ENCODE results near the gene SH2D3A. TPM values are rescaled to one million over a fixed set of nuclear protein-coding genes. Genes with fewer than 3 reads are reported as not detected.
A peak's percentile ranks its signal among the peaks of the same experiment; 100 is the strongest.
"Not testable (repeated sequence)": the region's sequence is repeated elsewhere in the genome, so short reads cannot be mapped to it uniquely, and the experiment has no call there.

Gene SH2D3A
- total and polyA plus RNA-seq, 3 experiments from 2014 or later, result 21.3 to 40.6 (median 21.3) TPM

DNA sequence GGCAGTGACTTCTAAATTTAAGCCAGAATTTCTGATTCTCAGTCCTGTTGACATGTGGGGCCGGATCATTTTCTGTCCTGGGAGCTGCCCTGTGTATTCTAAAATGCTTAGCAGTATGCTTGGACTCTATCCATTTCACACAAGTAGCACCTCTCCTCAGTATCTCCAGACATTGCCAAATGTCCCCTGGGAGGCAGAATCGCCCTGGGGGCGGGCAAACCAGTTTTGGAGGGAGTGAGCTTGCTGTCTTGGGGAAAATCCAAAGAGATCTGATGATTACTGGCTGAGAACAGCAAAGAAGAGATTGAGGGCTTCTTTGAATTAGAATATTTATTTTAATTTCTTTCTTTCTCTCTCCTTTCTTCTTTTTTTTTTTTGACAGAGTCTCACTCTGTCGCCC, 21.7 kb upstream of the SH2D3A start:
- Histone ChIP-seq H3K9me3 (ENCODE audit: low read length) (no peaks in the 10 kb centered on the region), H3K4me1 (ENCODE audit: insufficient read depth, low read length) (peaks cover 47% of the 10 kb centered on the region), H3K36me3 (ENCODE audit: insufficient read depth, low read length) (peaks cover 14% of the 10 kb centered on the region), H3K27ac (ENCODE audit: low read depth, low read length) (no peak overlapping the region), H3K4me3 (ENCODE audit: low read length) (no peak overlapping the region), H3K27me3 (ENCODE audit: insufficient read depth, low read length, poor library complexity, severe bottlenecking) (no peaks in the 10 kb centered on the region)
- no peak for DNase-seq
- H3K27ac Mint-ChIP-seq, result peak overlapping the region in 5 of 8 donors; percentile 29 to 74 (median 43)
- H3K27me3 Mint-ChIP-seq, result no peaks in the 10 kb centered on the region
- H3K9me3 Mint-ChIP-seq, result no peaks in the 10 kb centered on the region
- POLR2A ChIA-PET, result no interaction called here
- no peak overlapping the region for H3K4me3 Mint-ChIP-seq
- peaks cover 47 to 72% (median 68%) of the 10 kb centered on the region in 3 donors for H3K4me1 Mint-ChIP-seq
- peaks cover 4 to 60% (median 27%) of the 10 kb centered on the region in 3 donors for H3K36me3 Mint-ChIP-seq
- CTCF ChIA-PET, result interaction anchor here (0.6 to 0.8 kb wide), 2 partner anchors 16 to 142 kb away, joined by 3 read pairs; no protein-coding TSS in a partner anchor

DNA sequence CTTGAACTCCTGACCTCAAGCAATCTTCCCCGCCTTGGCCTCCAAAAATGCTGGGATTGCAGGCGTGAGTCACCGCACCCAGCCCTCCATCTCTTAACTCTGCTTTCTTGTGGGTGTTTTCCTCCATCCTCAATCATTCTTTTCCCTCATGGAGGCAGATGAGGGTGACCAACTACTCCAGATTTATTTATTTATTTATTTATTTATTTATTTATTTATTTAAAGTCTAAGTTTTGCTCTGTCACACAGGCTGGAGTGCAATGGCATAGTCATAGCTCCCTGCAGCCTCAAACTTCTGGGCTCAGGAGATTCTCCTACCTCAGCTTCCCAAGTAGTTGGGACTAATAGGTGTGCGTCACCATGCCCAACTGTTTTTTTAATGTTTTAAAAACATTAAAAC, 20.2 kb upstream of the SH2D3A start:
- H3K36me3 ChIP-seq (ENCODE audit: insufficient read depth, low read length), result peaks cover 15% of the 10 kb centered on the region
- Mint-ChIP-seq H3K27ac (no peak overlapping the region), H3K36me3 (peaks cover 4 to 55% (median 25%) of the 10 kb centered on the region in 3 donors), H3K4me3 (no peak overlapping the region), H3K9me3 (no peaks in the 10 kb centered on the region), H3K4me1 (peaks cover 39 to 67% (median 54%) of the 10 kb centered on the region in 3 donors), H3K27me3 (no peaks in the 10 kb centered on the region)
- ChIA-PET POLR2A (no interaction called here), CTCF (no interaction called here)
- H3K27me3 ChIP-seq (ENCODE audit: insufficient read depth, low read length, poor library complexity, severe bottlenecking), result no peaks in the 10 kb centered on the region
- H3K4me1 ChIP-seq (ENCODE audit: insufficient read depth, low read length), result peaks cover 42% of the 10 kb centered on the region
- H3K4me3 ChIP-seq (ENCODE audit: low read length), result no peak overlapping the region
- no peak for DNase-seq
- H3K9me3 ChIP-seq (ENCODE audit: low read length), result no peaks in the 10 kb centered on the region
- no peak overlapping the region for H3K27ac ChIP-seq (ENCODE audit: low read depth, low read length)

DNA sequence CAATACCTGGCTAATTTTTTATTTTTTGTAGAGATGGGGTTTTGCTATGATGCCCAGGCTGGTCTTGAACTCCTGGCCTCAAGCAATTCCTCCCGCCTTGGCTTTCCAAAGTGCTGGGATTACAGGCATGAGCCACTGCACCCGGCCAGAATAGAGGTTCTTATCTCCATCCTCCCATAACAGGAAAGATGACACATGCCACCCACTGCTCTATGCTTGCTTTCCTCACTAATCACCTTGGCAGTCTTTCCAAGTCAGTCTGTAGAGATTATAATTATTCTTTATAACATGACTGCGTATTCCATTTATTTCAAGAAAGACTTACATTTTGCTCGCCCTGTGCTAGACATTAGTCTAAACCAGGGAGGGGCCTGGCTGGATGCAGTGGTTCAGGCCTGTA, 12.0 kb upstream of the SH2D3A start:
- Histone ChIP-seq H3K27me3 (ENCODE audit: insufficient read depth, low read length, poor library complexity, severe bottlenecking) (no peaks in the 10 kb centered on the region), H3K9me3 (ENCODE audit: low read length) (no peaks in the 10 kb centered on the region), H3K36me3 (ENCODE audit: insufficient read depth, low read length) (peaks cover 9% of the 10 kb centered on the region), H3K4me1 (ENCODE audit: insufficient read depth, low read length) (peaks cover 31% of the 10 kb centered on the region), H3K27ac (ENCODE audit: low read depth, low read length) (no peak overlapping the region), H3K4me3 (ENCODE audit: low read length) (no peak overlapping the region)
- Mint-ChIP-seq H3K27me3 (no peaks in the 10 kb centered on the region), H3K4me1 (peaks cover 47 to 76% (median 58%) of the 10 kb centered on the region in 3 donors), H3K9me3 (no peaks in the 10 kb centered on the region), H3K27ac (peak overlapping the region in 3 of 8 donors; percentile 23 to 48 (median 45)), H3K36me3 (peaks cover 8 to 56% (median 27%) of the 10 kb centered on the region in 3 donors), H3K4me3 (no peak overlapping the region)
- ChIA-PET POLR2A (no interaction called here), CTCF (interaction anchor here (1.2 kb wide), 1 partner anchor 22 kb away, joined by 3 read pairs; no protein-coding TSS in a partner anchor)
- no peak for DNase-seq

- Histone ChIP-seq H3K9me3 (ENCODE audit: low read length) (no peaks in the 10 kb centered on the region), H3K27me3 (ENCODE audit: insufficient read depth, low read length, poor library complexity, severe bottlenecking) (no peaks in the 10 kb centered on the region), H3K4me3 (ENCODE audit: low read length) (no peak overlapping the region), H3K36me3 (ENCODE audit: insufficient read depth, low read length) (peaks cover 5% of the 10 kb centered on the region), H3K4me1 (ENCODE audit: insufficient read depth, low read length) (peaks cover 27% of the 10 kb centered on the region), H3K27ac (ENCODE audit: low read depth, low read length) (no peak overlapping the region)
- Mint-ChIP-seq H3K27ac (peak overlapping the region; percentile 50 to 90 (median 87)), H3K4me1 (peaks cover 50 to 72% (median 63%) of the 10 kb centered on the region in 3 donors), H3K27me3 (no peaks in the 10 kb centered on the region), H3K9me3 (no peaks in the 10 kb centered on the region), H3K36me3 (peaks cover 8 to 56% (median 25%) of the 10 kb centered on the region in 3 donors), H3K4me3 (peak overlapping the region in 4 of 7 donors; percentile 43 to 72 (median 46))
- CTCF ChIA-PET, result no interaction called here
- POLR2A ChIA-PET, result interaction anchor here (0.6 kb wide), 1 partner anchor 22 kb away, joined by 8 read pairs; no protein-coding TSS in a partner anchor
- no peak for DNase-seq
Observed at GRCh38 chr19:6778386-6778785, 11.2 kb upstream of the SH2D3A start.

- Histone ChIP-seq H3K27me3 (ENCODE audit: insufficient read depth, low read length, poor library complexity, severe bottlenecking) (no peaks in the 10 kb centered on the region), H3K27ac (ENCODE audit: low read depth, low read length) (no peak overlapping the region), H3K4me3 (ENCODE audit: low read length) (no peak overlapping the region), H3K4me1 (ENCODE audit: insufficient read depth, low read length) (peaks cover 27% of the 10 kb centered on the region), H3K36me3 (ENCODE audit: insufficient read depth, low read length) (peaks cover 5% of the 10 kb centered on the region), H3K9me3 (ENCODE audit: low read length) (no peaks in the 10 kb centered on the region)
- H3K27me3 Mint-ChIP-seq, result no peaks in the 10 kb centered on the region
- peak overlapping the region; percentile 38 to 84 (median 74) for H3K27ac Mint-ChIP-seq
- no peaks in the 10 kb centered on the region for H3K9me3 Mint-ChIP-seq
- peaks cover 8 to 57% (median 25%) of the 10 kb centered on the region in 3 donors for H3K36me3 Mint-ChIP-seq
- ChIA-PET POLR2A (no interaction called here), CTCF (interaction anchor here (1.2 kb wide), 1 partner anchor 10 kb away, joined by 3 read pairs; the partner anchor contains the start of gene SH2D3A)
- H3K4me1 Mint-ChIP-seq, result peaks cover 50 to 73% (median 64%) of the 10 kb centered on the region in 3 donors
- DNase-seq, result no peak
- H3K4me3 Mint-ChIP-seq, result peak overlapping the region in 5 of 7 donors; percentile 4 to 87 (median 39)
Observed at GRCh38 chr19:6777434-6777833, 10.2 kb upstream of the SH2D3A start.

GRCh38 chr19:6776999-6777398, 9.8 kb upstream of the SH2D3A start:
- ChIA-PET POLR2A (no interaction called here), CTCF (interaction anchor here (1.2 kb wide), 1 partner anchor 9 kb away, joined by 3 read pairs; the partner anchor contains the start of gene SH2D3A)
- peak overlapping the region in 5 of 7 donors; percentile 4 to 87 (median 59) for H3K4me3 Mint-ChIP-seq
- H3K36me3 Mint-ChIP-seq, result peaks cover 8 to 56% (median 25%) of the 10 kb centered on the region in 3 donors
- Histone ChIP-seq H3K36me3 (ENCODE audit: insufficient read depth, low read length) (peaks cover 5% of the 10 kb centered on the region), H3K27me3 (ENCODE audit: insufficient read depth, low read length, poor library complexity, severe bottlenecking) (no peaks in the 10 kb centered on the region), H3K4me1 (ENCODE audit: insufficient read depth, low read length) (peaks cover 32% of the 10 kb centered on the region), H3K9me3 (ENCODE audit: low read length) (no peaks in the 10 kb centered on the region), H3K4me3 (ENCODE audit: low read length) (no peak overlapping the region), H3K27ac (ENCODE audit: low read depth, low read length) (no peak overlapping the region)
- H3K9me3 Mint-ChIP-seq, result no peaks in the 10 kb centered on the region
- H3K27ac Mint-ChIP-seq, result peak overlapping the region in 7 of 8 donors; percentile 51 to 84 (median 71)
- no peaks in the 10 kb centered on the region for H3K27me3 Mint-ChIP-seq
- H3K4me1 Mint-ChIP-seq, result peaks cover 54 to 76% (median 69%) of the 10 kb centered on the region in 3 donors
- DNase-seq, result no peak

DNA sequence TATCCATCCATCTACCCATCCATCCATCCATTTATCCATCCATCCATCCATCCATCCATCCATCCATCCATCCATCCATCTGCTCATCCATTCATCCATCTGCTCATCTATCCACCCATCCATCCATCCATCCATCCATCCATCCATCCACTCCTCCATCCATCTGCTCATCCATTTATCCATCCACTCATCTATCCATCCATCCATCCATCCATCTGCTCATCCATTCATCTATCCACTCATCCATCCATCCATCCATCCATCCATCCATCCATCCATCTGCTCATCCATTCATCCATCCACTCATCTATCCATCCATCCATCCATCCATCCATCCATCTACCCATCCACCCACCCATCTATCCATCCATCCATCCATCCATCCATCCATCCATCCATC, 8.8 kb upstream of the SH2D3A start:
- CTCF ChIA-PET, result interaction anchor here (2.5 kb wide), 1 partner anchor 27 kb away, joined by 8 read pairs; no protein-coding TSS in a partner anchor
- H3K27me3 Mint-ChIP-seq, result not testable (repeated sequence)

More for the DNA sequence above, 8.8 kb upstream of the SH2D3A start:
- POLR2A ChIA-PET; H3K36me3 ChIP-seq (ENCODE audit: insufficient read depth, low read length); DNase-seq; H3K9me3 Mint-ChIP-seq; H3K27me3 ChIP-seq (ENCODE audit: insufficient read depth, low read length, poor library complexity, severe bottlenecking); H3K4me3 ChIP-seq (ENCODE audit: low read length); H3K9me3 ChIP-seq (ENCODE audit: low read length); H3K27ac ChIP-seq (ENCODE audit: low read depth, low read length): not testable (repeated sequence)
- Mint-ChIP-seq H3K4me1 (peaks cover 52 to 71% (median 66%) of the 10 kb centered on the region in 3 donors), H3K4me3 (peak overlapping the region in 4 of 7 donors; percentile 3 to 97 (median 75)), H3K27ac (peak overlapping the region in 7 of 8 donors; percentile 82 to 94 (median 87)), H3K36me3 (peaks cover 8 to 46% (median 23%) of the 10 kb centered on the region in 3 donors)
- peaks cover 34% of the 10 kb centered on the region for H3K4me1 ChIP-seq (ENCODE audit: insufficient read depth, low read length)

All from CD8-positive, alpha-beta memory T cell (primary cell).